DMS 273 (cell line): ENCODE results near the gene KANK3.
"Not testable (repeated sequence)": the region's sequence is repeated elsewhere in the genome, so short reads cannot be mapped to it uniquely, and the experiment has no call there.

Experiments
- DNase-seq: peaks from one replicate; lab custom pipeline; 2025; ENCODE audit not compliant: unreplicated experiment; lab: John Stamatoyannopoulos, UW

KANK3 gene

GRCh38 chr19:8371011-8371804 lies 28.1 kb upstream of the KANK3 start:
- DNase-seq, result no peak

DNA sequence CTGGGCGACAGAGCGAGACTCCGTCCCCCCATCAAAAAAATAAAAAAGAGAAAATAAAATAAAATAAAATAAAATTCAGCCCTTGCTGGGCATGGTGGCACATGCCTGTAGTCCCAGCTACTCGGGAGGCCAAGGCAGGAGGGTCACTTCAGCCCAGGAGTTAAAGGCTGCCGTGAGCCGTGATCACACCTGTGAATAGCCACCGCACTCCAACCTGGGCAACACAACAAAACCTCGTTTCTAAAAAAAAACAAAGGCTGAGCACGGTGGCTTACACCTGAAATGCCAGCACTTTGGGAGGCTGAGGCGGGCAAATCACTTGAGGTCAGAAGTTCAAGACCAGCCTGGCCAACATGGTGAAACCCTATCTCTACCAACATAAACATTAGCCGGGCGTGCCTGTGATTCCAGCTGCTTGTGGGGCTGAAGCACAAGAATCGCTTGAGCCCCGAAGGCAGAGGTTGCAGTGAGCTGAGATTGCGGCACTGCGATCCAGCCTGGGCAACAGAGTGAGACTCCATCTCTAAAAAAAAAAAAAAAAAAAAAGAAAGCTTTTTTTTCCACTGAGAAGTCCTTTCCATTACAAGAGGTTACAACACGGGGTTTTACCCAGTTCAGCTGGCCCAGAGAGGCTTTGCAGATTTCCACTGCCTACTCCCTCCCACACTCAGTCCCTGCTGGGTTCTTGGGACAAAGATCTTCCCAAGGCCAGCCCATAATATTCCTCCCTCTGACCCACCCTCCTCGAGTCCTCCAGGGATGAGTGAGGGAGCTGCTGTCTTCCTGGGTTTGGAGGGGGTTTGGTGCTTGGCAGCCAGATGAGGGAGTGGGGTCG lies 27.3 kb upstream of the KANK3 start:
- DNase-seq, result no peak

GRCh38 chr19:8367327-8368001 lies 24.4 kb upstream of the KANK3 start:
- DNase-seq, result peak; percentile 98

GRCh38 chr19:8366961-8367326 lies 23.9 kb upstream of the KANK3 start:
- DNase-seq, result peak; percentile 68

DNA sequence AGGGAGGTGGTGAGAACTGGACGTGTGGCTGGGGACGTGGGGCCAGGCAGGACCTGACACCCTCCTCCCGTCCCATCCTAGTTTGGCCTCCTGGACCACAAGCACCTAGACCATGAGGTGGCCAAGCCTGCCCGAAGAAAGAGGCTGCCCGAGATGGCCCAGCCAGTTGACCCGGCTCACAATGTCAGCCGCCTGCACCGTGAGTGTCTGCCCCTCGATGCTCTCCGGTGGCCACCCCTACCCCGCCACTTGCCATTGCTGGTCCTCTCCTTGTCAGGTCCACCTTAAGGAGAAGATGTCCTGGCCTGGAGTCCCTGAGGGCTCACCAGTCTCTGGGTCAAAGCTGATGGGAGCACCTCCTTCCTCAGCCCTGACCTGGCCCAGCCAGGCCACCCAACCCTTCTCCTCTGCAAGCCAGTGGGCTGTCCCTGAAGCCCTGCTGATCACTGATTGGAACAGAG lies 23.1 kb upstream of the KANK3 start:
- no peak for DNase-seq

- DNase-seq, result peak; percentile 72
Observed at GRCh38 chr19:8363803-8364771, 21.0 kb upstream of the KANK3 start, which contains the start of gene ANGPTL4. Gene ANGPTL4, plus strand, starts transcription at chr19:8364155. Its CDS starts 167 bp downstream, at chr19:8364322.

DNA sequence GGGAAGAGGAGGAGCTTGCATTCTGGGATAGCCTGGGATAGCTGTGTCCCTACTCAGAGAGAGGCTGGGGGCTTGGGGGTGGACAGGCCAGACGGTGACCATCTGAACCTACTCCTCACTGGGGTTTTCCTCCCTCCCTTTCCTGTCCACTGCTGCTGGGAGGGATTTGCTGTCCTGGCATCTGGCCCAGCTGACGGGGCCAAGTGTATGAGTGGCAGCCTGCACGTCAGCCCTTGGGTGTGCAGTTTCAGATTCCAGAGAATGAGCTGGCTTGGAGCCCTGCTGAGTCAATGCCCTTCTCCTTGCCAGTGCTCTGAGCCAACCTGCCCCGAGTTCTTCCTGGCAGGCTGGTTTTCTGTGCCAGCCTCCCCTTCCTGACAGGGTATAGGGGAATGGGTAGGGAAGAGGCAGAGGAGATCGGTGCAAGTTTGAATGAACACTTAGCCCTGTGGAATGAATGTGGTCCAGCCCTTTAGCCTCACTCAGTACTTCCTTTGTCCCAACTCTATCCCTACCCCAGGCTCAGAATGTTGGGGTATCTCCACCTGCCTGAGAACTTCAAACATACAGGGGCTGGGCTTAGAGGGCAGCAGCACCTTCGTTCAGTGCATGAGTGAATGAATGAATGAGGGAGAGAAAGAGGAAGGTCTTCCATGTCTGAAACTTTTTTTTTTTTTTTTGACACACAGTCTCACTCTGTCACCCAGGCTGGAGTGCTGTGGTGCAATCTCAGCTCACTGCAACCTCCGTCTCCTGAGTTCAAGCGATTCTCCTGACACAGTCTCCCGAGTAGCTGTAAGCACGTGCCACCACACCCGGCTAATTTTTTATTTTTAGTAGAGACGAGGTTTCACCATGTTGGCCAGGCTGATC lies 19.1 kb upstream of the KANK3 start:
- DNase-seq, result peak; percentile 96

DNA sequence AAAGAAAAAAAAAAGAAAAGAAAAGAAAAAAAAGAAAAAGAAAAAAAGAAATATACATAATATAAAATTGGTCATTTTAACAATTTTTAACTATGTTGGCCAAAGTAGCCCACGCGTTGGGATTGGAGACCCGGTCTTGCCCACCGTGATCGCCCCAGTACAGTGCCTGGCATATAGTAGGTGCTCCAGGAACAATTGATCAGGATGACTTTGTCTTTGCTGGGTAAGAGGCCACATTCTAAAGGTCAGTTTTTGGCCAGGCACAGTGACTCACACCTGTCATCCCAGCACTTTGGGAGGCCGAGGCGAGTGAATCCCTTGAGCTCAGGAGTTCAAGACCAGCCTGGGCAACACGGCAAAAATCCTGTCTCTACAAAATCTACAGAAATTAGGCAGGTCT lies 17.1 kb upstream of the KANK3 start:
- no peak for DNase-seq

DNA sequence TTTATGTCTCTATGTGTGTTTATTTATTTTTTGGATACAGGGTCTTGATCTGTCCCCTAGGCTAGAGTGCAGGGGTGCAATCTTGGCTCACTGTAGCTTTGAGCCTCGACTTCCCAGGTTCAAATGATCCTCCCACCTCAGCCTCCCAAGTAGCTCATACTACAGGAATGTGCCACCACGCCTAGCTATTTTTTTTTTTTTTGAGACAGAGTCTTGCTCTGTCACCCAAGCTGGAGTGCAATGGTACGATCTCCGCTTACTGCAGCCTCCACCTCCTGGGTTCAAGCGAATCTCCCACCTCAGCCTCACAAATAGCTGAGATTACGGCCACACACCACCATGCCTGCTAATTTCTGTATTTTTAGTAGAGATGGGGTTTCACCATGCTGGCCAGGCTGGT lies 15.9 kb upstream of the KANK3 start:
- no peak for DNase-seq

- no peak for DNase-seq
Observed at GRCh38 chr19:8357007-8357521, 14.0 kb upstream of the KANK3 start.

DNA sequence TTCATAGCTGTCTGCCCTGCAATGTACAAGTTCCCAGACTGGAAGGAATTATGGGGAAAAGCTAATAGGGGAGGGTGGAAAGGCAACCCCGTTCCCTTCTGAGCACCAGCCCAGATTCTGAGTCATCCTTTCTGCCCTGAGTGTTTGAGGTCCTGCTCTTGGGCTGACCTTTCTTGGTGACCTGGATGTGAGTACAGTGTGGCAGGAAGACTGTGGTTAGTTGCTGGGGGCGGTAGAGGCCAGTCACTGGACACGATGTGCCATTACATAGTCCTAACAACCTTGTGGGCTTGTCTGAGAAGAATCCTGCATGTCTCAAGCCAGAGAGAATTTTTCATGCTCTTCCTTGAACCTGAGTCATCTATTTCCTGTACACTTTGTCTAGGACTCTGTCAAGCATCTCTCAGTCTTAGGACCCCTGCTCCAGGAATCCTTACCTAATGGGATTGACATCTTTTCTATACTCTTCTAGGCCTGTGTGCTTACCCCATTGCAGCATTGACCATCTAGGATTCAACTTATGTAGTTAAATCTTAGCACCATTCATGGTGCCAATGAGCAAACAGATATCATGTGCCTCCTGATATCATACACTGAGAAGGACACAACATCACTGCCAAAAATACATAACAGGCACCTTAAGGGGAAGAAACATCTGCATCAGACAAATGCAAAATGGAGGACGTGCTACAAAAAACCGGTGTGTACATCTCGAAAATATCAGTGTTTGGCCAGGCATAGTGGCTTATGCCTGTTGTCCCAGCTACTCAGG lies 12.8 kb upstream of the KANK3 start:
- no peak for DNase-seq

DNA sequence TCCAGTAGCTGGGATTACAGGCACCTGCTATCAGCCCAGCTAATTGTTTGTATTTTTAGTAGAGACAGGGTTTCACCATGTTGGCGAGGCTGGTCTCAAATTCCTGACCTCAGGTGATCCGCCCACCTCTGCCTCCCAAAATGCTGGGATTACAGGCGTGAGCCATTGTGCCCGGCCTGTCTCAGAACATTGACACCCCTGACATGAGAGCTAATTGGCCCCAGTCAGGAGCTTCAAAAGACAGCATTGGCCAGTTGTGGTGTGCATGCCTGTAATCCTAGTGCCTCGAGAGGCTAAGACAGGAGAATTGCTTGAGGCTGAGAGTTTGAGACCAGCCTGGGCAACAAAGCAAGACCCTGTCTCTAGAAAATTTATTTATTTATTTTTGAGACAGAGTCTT lies 9.8 kb upstream of the KANK3 start:
- not testable (repeated sequence) for DNase-seq

GRCh38 chr19:8352134-8352827 lies 9.2 kb upstream of the KANK3 start:
- peak; percentile 34 for DNase-seq

DNA sequence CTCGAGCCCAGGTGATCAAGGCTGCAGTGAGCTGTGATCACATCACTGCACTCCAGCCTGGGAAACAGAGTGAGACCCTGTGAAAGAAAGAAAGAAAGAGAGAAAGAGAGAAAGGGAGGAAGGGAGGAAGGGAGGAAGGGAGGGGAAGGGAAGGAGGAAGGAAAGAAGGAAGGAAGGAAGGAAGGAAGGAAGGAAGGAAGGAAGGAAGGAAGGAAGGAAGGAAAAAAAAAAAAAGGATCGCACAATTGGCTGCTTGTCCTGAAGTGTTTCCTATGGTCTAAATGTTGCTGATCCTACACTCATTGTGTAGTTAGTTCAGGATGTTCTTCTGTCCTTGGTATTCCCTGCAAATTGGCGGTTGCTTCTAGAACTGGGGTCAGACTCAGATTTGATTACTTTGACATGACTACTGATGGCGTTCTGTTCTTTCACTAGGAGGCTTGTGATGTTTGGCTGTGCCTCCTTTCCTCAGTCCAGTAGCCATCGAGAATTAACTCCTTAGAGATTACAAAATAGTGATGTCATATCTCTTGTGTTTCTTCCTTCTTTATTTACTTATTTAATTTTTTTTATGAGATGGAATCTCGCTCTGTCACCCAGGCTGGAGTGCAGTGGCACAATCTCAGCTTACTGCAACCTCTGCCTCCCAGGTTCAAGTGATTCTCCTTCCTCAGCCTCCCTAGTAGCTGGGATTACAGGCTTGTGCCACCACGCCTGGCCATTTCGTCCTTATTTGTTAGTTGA lies 6.7 kb upstream of the KANK3 start:
- not testable (repeated sequence) for DNase-seq

GRCh38 chr19:8343483-8343844 lies 402 bp upstream of the KANK3 start:
- no peak for DNase-seq

DNA sequence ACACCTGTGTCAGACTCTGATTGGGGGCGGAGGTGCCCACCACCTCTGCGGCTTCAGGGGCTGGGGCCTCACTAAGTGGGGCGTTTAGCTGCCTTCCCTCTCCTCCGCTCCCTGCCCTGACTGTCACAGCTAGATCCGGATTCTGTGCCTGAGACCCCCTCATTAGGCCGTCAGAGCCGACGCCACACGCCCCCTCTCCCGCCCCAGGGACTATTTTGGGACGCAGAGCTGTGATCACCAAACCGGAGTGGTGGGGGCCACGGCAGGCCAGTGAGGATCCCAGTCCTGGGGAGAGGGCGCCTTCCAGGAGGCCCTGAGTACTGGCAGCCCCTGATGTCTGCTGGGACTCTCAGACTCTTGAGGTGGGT lies 762 bp downstream of the KANK3 start:
- DNase-seq, result no peak

GRCh38 chr19:8341504-8341903 lies 1.6 kb downstream of the KANK3 start:
- not testable (repeated sequence) for DNase-seq
